MM.1S (cell line): ENCODE results near the gene KRT34.

Experiments
- DNase-seq: peaks from one replicate; pipeline ENCODE4 v3.0.0-alpha.2; 2015
- H2AFZ ChIP-seq: fragments of 300-600 bp; sonication (generic); 2 replicates; pipeline ENCODE4 v1.6.0; 2016; ENCODE audit warnings: antibody characterized with exemption, low read length
- H3F3A ChIP-seq: fragments of 300-600 bp; sonication (generic); 2 replicates; pipeline ENCODE4 v1.6.1; 2016; ENCODE audit warnings: mild to moderate bottlenecking, antibody characterized with exemption, low read length, moderate library complexity, mixed read lengths; ENCODE audit not compliant: insufficient read depth
- H3K27ac ChIP-seq: fragments of 300-600 bp; sonication (generic); 2 replicates; pipeline ENCODE4 v1.5.1; 2016; ENCODE audit warnings: mild to moderate bottlenecking, low read length
- H3K27me3 ChIP-seq: fragments of 300-600 bp; sonication (generic); replicated peaks from 2 replicates; pipeline ENCODE4 v1.6.0; 2016; ENCODE audit warnings: low read length; ENCODE audit not compliant: insufficient read depth
- H3K36me3 ChIP-seq: fragments of 300-600 bp; sonication (generic); replicated peaks from 2 replicates; pipeline ENCODE4 v1.6.1; 2016; ENCODE audit warnings: mild to moderate bottlenecking, low read length, mixed read lengths; ENCODE audit not compliant: insufficient read depth
- H3K4me1 ChIP-seq: fragments of 300-600 bp; sonication (generic); 2 replicates; pipeline ENCODE4 v1.6.1; 2016; ENCODE audit warnings: low read length, mixed read lengths
- H3K4me2 ChIP-seq: fragments of 300-600 bp; sonication (generic); 2 replicates; pipeline ENCODE4 v1.6.0; 2016; ENCODE audit warnings: low read depth, low read length
- H3K4me3 ChIP-seq: fragments of 300-600 bp; sonication (generic); 2 replicates; pipeline ENCODE4 v1.5.1; 2016; ENCODE audit warnings: low read length, mixed read lengths
- H3K79me2 ChIP-seq: fragments of 300-600 bp; sonication (generic); 2 replicates; pipeline ENCODE4 v1.6.1; 2016; ENCODE audit warnings: mixed run types, low read length, mixed read lengths
- H3K9ac ChIP-seq: fragments of 300-600 bp; sonication (generic); 2 replicates; pipeline ENCODE4 v1.6.1; 2016; ENCODE audit warnings: low read length, mixed read lengths
- H3K9me2 ChIP-seq: fragments of 300-600 bp; sonication (generic); replicated peaks from 2 replicates; pipeline ENCODE4 v1.6.1; 2016; ENCODE audit warnings: mild to moderate bottlenecking, low read length, mixed read lengths; ENCODE audit not compliant: insufficient read depth
- H3K9me3 ChIP-seq: fragments of 300-600 bp; sonication (generic); replicated peaks from 2 replicates; pipeline ENCODE4 v1.6.1; 2016; ENCODE audit warnings: mild to moderate bottlenecking, low read length, mixed read lengths; ENCODE audit not compliant: insufficient read depth
- H4K20me1 ChIP-seq: fragments of 300-600 bp; sonication (generic); 2 replicates; pipeline ENCODE4 v1.6.1; 2016; ENCODE audit warnings: mild to moderate bottlenecking, low read length, moderate library complexity, mixed read lengths; ENCODE audit not compliant: insufficient read depth
- CTCF ChIP-seq: fragments of 300-600 bp; sonication (generic); IDR thresholded peaks from 2 replicates; pipeline ENCODE4 v1.5.1; 2016; ENCODE audit warnings: antibody characterized with exemption, low read length, mixed read lengths
- EZH2 ChIP-seq: fragments of 300-600 bp; sonication (generic); optimal IDR thresholded peaks from 2 replicates; pipeline ENCODE3; 2017; ENCODE audit warnings: low read depth, mild to moderate bottlenecking, antibody characterized with exemption, low read length, mixed read lengths
- EZH2phosphoT487 ChIP-seq: fragments of 300-600 bp; sonication (generic); IDR thresholded peaks from 2 replicates; pipeline ENCODE4 v1.6.1; 2018; ENCODE audit warnings: antibody characterized with exemption, low read length

Gene KRT34

GRCh38 chr17:41338961-41339485, 43.1 kb downstream of the KRT34 start:
- TF ChIP-seq EZH2 (no peak), CTCF (no peak), EZH2phosphoT487 (no peak)
- Histone ChIP-seq H3K4me1 (peaks cover 23% of the 10 kb centered on the region), H3F3A (peaks cover 9% of the 10 kb centered on the region), H3K9me2 (no peaks in the 10 kb centered on the region), H3K4me3 (no peak overlapping the region), H2AFZ (no peak overlapping the region), H3K4me2 (no peak overlapping the region), H3K79me2 (no peaks in the 10 kb centered on the region), H3K9me3 (no peaks in the 10 kb centered on the region), H3K9ac (no peak overlapping the region), H4K20me1 (no peaks in the 10 kb centered on the region), H3K27ac (no peak overlapping the region), H3K36me3 (no peaks in the 10 kb centered on the region), H3K27me3 (peaks cover 33% of the 10 kb centered on the region)
- peak; percentile 70 for DNase-seq

GRCh38 chr17:41335747-41336146, 46.4 kb downstream of the KRT34 start:
- Histone ChIP-seq H3K27ac (no peak overlapping the region), H4K20me1 (no peaks in the 10 kb centered on the region), H3K4me2 (no peak overlapping the region), H2AFZ (no peak overlapping the region), H3K9me3 (no peaks in the 10 kb centered on the region), H3K9me2 (no peaks in the 10 kb centered on the region), H3K4me1 (peaks cover 15% of the 10 kb centered on the region), H3K79me2 (no peaks in the 10 kb centered on the region), H3K27me3 (peaks cover 26% of the 10 kb centered on the region), H3F3A (no peaks in the 10 kb centered on the region; the same call in 1 of the 2 replicates), H3K4me3 (no peak overlapping the region), H3K9ac (no peak overlapping the region), H3K36me3 (no peaks in the 10 kb centered on the region)
- TF ChIP-seq EZH2phosphoT487 (no peak), CTCF (no peak), EZH2 (no peak)
- DNase-seq: no peak

GRCh38 chr17:41334385-41335305, 47.5 kb downstream of the KRT34 start:
- no peak overlapping the region for H3K27ac ChIP-seq

More at GRCh38 chr17:41334385-41335305, 47.5 kb downstream of the KRT34 start:
- no peak overlapping the region for H3K4me3 ChIP-seq
- no peaks in the 10 kb centered on the region for H3K9me3 ChIP-seq
- H4K20me1 ChIP-seq: no peaks in the 10 kb centered on the region
- H3K4me2 ChIP-seq: no peak overlapping the region
- H3K4me1 ChIP-seq: peaks cover 8% of the 10 kb centered on the region; the same call in 1 of the 2 replicates
- H2AFZ ChIP-seq: no peak overlapping the region
- H3K9me2 ChIP-seq: no peaks in the 10 kb centered on the region
- H3K79me2 ChIP-seq: no peaks in the 10 kb centered on the region
- DNase-seq: no peak
- H3F3A ChIP-seq: no peaks in the 10 kb centered on the region
- peaks cover 21% of the 10 kb centered on the region for H3K27me3 ChIP-seq
- H3K36me3 ChIP-seq: no peaks in the 10 kb centered on the region
- TF ChIP-seq CTCF (no peak), EZH2phosphoT487 (no peak), EZH2 (no peak)
- H3K9ac ChIP-seq: no peak overlapping the region
